ENCODE results near the gene RNF180.
"Not testable (repeated sequence)": the region's sequence is repeated elsewhere in the genome, so short reads cannot be mapped to it uniquely, and the experiment has no call there.

The RNF180 gene

DNA sequence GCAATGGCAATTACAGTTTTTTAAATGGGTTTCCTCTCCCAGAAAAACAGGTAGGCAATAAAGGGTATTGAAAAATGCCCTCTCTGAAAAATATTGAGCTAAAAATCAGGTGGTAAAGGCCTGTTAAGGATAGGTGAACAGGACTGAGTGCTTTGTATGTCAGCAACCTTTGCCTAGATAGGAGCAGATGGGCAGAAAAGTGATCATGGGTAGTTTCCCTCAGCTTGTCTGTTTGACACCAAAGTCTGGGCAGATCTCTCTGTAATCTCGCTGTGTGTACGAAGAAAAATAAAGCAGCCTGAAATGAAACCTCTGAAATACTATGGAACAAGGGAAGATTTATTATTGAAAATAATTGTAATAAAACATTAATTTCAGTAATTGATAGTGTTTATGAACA, 15.8 kb downstream of the RNF180 start:
- DNase-seq: no peak

DNA sequence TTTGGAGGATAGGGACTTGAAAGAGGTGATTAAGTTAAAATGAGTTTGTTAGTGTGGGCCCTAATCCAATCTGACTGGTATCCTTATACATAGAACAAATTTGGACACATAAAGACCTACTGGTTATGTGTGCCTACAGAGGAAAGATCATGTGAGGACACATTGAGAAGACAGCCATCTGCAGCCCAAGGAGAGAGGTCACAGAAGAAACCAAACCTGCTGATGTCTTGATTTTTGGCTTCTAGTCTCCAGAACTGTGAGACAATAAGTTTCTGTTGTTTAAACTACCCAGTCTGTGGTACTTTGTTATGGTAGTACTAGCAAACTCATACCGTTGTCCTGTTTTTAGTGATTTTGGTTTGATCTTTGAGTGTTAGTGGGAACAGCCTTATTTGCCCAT, 18.3 kb downstream of the RNF180 start:
- no peak for DNase-seq

DNA sequence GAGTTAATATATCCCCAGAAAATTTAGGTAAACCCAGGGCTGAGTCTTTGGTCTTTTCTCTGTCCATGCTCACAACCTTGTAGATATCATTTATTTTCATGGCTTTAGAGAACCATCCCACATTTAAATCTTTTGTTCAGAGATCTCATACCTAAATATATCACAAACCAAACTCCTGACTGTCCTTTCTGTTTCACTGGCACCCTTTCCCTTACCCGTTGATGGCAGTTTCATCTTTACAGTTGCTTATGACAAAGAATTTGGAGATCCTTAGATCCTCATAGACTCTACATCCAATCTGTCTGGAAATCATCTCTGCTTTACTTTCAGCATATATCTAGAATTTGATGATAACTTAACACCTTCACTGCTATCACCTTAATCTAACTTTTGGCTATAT, 19.2 kb downstream of the RNF180 start:
- DNase-seq: no peak

DNA sequence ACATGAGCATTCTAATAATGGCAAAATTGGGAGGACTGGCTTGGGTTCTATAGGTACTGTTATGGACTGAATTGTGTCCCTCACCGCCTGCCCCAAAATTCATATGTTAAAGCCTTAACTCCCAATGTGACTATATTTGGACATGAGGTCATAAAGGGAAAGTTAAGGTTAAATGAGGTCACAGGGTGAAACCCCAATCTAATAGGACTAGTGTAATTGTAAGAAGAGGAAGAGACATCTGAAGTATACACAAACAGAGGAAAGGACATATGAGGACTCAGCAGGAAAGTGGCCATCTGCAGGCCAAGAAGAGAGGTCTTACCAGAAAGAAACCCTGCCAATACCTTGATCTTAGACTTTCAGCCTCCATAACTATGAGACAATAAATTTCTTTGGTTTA, 23.1 kb downstream of the RNF180 start:
- DNase-seq: no peak

DNA sequence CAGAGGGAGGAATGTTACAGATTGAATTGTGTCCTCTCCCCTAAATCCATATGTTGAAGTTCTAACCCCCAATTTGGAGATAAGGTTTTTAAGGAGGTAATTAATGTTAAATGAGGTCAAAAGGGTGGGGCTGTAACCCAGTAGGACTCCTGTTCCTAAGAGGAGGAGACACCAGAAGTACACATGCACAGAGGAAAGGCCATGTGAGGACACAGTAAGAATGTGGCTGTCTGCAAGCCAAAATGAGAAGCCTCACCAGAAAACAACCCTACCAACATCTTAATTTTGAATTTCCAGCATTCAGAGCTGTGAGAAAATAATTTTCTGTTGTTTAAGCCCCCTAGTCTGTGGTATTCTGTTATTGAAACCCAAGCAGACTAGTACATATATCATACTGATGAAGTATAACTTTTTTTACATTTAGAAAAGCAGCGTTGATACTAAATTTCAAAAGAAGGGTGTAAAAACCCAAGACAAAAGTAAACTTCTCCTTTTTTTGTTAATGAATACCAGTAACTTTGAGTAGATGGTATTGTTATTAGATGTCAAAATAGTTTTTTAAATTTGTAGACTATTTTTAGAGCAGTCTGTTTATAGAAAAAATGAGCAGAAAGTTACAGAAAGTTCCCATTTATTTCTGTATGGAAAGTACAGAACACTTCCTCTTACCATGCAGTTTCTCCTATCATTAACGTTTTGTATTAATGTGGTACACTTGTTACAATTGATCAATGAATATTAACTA, 25.1 kb downstream of the RNF180 start:
- DNase-seq: no peak

DNA sequence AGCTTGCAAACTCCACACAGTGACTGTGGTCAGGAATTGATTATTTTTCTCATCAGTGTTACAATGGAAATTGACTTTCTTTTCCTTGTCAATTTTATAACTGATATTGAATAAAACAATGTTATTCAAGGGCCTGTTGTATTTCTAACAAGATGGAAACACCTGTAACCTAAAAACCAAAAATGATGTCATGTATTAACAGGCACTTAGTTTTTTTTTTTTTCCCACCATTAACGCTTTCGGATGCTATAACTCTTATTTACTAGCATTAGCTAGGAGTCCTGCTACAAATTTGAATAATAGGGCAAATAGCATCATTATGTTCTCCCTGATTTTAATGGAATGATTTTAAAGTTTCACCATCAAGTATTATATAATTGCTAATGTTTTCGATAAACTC, 30.3 kb downstream of the RNF180 start:
- no peak for DNase-seq

DNA sequence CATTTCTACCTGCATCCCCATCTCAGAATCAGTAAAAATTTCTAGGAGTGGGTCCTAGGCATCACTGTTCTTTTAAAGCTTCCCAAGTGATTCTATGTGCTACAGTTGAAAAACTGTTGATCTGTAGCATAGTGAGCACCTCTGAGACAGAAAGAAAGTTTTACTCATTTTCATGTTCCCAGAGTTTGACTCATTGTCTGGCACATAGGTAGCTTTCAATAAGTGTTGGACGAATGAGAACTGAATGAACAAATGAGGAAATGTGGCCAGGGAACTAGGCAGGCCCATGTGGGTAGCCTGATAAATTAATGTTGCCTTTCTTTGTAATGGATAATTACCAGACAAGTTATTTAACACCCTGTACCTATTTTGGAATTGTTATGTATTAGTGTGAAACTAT, 33.8 kb downstream of the RNF180 start:
- no peak for DNase-seq

DNA sequence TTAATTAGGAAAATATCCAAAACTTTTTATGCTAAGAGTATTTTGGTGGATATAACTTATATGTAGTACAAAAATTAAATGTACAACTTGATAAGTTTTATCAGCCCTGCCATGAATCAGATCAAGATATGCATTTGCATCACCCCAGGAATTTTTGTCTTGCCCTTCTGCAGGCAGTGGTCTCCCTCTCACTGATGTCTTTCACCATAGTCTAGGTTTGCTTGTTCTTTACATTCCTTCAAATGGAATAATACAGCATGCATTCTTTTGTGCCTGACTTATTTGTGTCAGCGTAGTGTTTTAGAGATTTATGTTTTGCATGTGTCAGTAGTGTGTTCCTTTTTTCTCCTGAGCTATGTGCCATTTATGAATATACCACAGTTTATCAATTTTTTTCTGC, 36.4 kb downstream of the RNF180 start:
- no peak for DNase-seq

DNA sequence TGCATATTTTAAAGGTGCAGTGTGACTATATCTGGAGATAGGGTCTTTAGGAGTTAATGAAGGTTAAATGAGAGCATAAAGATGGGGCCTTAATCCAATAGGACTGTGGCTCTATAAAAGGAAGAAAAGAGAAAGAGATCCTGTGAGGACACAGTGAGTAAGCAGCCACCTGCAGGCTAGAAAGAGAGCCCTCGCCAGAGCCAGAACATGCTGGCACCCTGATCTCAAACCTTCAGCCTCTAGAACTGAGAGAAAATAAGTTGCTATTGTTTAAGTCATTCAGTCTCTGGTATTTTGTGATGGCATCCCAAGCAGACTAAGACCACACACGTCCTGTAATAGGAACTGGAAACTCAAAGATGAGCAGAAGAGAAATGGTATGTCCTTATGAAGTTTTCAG, 41.0 kb downstream of the RNF180 start:
- DNase-seq: no peak

DNA sequence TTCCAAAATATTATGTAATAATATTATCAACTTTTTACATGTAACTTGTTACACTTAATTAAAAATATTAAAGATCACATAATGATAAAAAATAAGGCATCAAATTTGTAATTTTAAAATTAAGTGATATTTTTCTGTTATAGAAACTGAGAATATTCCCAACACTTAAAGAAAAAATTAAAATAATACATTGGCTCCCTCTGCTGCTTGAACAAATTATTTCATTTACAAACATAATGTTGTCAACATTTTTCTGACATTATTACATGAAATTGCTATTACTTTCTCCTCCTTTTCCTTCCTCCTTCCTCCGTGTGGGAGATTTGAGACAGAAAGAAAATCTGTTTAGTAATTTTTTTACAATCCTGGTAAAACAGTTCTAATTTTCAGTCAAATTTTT, 42.3 kb downstream of the RNF180 start:
- DNase-seq: no peak

DNA sequence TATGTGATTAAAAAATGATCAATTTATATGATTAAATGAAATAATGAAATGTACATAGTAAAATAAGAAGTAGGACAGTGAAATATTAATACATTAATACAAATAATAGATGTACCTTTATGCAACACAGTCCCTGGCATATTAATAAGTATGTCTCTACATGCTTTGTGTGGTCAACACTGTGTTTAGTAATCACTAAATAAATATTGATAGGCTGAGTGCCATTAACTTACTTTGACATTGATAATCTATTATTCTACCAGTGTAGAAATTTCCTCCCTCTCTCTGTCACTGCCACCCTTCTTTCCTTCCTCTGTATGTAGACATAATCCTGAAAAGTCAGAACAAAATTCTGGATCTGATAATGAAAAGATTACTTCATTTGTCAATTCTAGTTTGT, 43.7 kb downstream of the RNF180 start:
- DNase-seq: no peak

DNA sequence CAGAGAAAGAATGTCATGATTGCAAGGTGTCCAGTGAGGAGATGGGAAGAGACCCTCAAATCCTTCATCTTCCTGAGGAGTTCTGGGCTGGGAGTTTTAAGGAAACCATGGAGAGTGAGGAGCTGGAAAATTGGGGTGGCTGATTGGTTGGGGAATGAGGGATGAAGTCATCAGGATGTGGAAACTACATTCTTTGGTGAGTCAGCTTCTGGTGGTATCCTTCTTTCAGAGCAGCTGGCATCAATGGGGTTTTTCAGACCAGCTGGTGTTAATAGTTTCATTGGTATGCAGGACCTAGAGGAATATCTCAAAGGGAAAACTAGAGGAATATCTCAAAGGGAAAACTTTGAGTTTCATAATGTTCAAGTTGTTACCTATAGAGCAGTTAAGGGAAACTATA, 45.2 kb downstream of the RNF180 start:
- no peak for DNase-seq

DNA sequence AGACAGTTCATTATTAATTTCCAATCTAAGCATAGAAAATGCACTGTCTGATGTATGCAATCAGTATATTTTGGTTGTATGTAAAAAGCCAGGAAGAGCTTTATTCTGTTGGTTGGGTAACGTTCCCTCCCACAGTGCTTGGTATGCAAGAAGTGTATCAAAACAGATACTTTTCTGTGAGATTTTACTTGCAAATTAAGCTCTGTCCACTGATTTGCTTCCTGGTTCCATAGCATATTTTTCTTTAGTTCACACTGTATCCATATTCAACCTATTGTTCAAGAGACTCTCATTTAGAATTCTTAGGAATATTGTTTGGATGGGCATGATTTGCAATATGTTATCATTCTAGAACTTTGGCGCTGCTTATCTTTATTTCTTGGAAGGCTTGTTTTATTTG, 47.4 kb downstream of the RNF180 start:
- DNase-seq: no peak

DNA sequence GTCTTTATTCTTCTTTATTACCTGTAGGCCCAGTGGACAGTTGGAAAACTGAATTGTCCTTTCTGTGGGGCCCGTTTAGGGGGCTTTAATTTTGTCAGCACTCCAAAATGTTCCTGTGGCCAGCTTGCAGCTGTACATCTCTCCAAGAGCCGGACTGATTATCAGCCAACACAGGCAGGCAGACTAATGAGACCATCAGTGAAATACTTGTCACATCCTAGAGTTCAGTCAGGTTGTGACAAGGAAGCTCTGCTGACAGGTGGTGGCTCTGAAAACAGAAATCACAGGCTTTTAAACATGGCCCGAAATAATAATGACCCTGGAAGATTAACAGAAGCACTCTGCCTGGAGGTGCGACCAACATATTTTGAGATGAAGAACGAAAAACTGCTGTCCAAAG, 47.9 kb downstream of the RNF180 start:
- DNase-seq: no peak

DNA sequence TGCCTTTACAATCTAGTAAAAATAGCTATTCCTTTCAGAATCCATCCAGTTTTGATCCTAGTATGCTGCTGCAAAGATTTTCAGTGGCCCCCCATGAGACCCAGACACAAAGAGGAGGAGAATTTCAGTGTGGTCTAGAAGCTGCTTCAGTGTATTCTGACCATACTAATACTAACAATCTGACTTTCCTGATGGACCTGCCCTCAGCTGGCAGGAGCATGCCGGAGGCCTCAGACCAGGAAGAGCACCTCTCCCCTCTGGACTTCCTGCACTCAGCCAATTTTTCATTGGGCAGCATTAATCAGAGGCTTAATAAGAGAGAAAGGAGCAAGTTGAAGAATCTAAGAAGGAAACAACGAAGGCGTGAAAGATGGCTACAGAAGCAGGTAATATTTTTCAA, 48.5 kb downstream of the RNF180 start:
- no peak for DNase-seq

DNA sequence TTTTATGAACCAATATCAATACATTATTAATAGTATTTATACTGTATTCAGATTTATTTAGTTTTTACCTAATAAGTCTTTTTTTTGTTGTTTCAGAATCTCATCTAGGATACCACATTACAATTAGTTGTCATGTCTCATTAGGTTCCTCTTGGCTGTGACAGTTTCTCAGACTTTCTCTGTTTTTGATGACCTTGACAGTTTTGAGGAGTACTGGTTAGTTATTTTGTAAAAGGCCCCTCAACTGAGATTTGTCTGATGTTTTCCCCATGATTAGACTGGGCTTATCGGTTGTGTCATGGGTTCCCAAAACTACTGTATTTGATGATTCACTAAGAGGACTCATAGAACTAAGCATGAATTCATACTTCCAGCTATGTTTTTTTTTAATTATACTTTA, 56.3 kb downstream of the RNF180 start:
- no peak for DNase-seq

DNA sequence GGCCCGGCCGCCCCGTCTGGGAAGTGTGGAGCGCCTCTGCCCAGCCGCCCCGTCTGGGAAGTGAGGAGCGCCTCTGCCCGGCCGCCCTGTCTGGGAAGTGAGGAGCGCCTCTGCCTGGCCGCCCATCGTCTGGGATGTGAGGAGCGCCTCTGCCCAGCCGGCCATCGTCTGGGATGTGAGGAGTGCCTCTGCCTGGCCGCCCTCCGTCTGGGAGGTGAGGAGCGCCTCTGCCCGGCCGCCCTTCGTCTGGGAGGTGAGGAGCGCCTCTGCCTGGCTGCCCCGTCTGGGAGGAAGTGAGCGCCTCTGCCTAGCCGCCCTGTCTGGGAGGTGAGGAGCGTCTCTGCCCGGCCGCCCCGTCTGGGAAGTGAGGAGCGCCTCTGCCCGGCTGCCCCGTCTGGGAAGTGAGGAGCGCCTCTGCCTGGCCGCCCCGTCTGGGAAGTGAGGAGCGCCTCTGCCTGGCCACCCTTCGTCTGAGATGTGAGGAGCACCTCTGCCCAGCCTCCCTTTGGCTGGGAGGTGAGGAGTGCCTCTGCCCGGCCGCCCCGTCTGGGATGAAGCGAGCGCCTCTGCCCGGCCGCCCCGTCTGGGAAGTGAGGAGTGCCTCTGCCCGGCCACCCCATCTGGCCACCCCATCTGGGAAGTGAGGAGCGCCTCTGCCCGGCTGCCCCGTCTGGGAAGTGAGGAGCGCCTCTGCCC, 59.8 kb downstream of the RNF180 start:
- DNase-seq: not testable (repeated sequence)

DNA sequence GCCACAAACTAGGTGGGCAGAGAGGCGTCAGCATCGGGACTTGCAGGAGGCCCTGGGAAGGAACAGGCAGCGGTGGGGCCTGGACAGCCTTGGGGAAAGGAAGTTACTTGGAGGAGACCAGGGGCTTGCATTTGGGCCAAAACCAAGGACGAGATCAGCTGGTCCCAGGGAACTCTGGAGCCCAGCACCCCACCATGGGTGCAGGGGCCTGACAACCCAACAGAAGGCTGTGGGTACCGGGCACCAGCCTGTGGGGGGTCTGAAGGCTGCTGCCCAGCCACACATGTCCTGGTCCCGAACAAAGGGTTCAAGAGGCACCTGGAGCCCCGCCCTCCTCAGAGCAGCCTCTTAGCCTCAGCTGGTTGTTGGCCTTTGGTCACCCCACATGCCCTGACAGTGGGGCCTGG, 61.5 kb downstream of the RNF180 start:
- DNase-seq: not testable (repeated sequence)

DNA sequence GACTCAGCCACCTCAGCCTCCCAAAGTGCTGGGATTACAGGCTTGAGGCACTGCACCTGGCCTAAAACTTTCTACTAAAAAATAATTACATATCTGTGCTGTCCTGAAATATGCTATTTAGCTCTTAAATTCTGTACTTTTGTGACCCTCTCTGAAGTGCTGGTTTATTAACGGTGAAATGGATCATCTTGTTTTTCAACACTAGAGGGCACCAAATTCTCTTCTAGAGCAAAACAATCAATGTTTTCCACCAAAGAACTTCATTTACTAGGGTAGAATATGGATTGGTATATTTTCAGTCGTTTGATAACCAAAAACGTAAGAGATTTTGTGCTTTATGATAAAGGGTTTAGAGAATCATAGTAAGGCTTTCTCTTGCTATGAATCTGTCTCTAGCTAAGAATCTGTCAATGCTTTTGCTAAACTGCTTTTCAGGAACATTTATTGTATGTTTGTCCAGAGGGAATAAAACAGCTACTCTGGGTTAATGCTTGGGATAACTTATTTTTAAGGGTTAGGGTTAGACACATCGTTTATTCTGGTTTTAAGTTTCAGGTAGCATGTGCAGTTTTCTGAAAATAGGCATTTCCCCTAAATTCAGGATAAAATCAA, 63.6 kb downstream of the RNF180 start:
- DNase-seq: peak; percentile 19

DNA sequence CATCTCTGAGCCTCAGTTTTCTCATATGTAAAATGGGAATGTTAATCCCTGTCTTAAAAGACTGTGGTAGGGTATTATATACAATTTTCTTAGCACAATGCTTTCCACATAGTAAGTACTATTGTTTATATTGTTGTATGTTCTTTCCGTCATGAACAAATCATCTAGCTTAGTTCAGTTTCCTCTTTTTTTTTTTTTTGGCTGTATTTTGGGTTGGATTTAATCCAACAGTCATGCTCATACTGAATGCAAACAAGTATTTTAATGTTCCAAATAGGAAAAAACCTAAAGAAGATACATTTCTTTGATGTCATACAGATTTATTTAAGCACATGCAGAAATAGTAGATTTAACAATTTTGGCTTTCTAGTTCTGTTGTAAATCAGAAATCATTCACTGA, 95.1 kb downstream of the RNF180 start:
- DNase-seq: no peak

DNA sequence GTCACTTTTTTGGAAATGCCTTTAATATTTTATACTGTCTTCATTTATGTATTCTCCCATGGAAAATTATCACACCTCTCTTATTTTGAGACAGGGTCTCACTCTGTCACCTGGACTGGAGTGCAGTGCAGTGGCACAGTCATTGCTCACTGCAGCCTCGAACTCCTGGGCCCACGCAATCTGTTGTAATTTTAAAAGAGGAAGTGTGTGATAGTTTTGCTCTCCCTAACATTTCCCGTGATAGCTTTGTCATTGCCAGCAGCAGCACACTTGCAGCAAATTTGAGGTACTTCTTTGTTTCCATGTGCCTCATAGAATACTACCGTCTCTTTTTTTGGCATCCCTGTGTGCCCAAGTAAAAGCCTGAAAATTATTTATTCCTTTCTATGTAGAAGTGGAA, 103.5 kb downstream of the RNF180 start:
- DNase-seq: no peak

DNA sequence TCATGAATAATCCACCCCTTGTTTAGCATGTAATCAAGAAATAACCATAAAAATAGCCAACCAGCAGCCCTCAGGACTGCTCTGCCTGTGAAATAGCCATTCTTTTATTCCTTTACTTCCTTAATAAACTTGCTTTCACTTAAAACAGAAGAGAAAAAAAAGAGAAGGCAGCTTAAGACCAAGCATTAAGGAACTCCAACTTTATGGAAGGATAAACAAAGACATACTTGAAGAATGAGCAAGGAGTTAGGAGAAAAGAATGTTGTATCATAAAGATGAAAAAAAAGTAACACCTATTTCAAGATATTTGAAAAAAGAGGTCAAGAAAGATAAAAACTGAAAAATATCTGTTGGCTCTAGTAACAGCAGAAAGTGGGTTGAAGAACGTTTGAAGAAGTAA, 107.6 kb downstream of the RNF180 start:
- DNase-seq: no peak

DNA sequence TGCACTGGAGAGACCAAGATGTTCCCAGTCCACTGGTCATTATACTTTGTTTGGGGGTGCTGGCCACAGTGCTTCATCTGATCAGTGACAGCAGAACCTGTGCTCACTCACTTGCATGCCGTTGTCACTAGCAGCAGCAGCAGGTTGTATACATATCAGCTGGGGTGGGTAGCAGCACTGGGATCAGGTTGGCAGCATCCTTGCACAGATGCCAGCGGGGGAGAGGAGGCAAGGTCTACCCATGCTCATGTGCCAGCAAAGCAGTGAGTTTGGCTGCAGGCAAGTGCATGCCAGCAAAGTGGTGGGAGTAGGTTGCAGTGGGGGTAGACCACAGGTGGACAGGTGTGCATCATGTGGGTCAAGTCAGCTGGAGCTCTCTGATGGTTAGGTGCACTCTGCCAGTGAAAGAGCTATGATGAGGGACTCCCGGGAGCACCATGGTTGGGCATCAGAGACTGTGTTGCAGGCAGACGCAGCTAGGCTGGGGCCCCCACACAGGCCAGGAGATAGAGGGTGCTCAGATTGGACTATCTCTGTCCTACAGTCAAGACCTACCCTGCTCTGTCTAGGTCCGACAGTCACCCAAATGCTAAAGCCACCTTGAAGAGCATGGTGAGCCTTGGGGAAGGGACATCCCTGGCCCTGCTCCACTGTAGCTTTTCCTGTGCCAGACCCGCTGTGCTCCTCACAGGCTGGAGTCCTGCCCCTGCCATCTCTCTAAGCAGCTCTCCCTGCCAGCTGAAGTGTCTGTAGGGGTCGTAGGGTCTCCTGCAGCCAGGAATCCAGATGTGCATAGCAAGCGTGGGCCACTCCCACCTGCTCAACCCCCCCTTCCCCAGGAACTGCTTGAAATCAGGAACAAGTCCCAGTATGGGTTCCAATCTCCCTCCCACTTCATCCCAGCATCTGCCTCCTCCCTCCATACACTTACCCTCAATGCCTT, 119.8 kb downstream of the RNF180 start:
- DNase-seq: no peak
